Neural progenitor cell (in vitro differentiated cells): ENCODE measurements around the gene CDK13.

ENCODE experiments used
- EZH2phosphoT487 ChIP-seq: fragments of 200-600 bp; sonication (generic); IDR thresholded peaks from 2 replicates; pipeline ENCODE4 v1.6.1; 2017; ENCODE audit warnings: antibody characterized with exemption
- TF ChIP-seq, protein P1 (sequence below): fragments of 200-600 bp; sonication (generic); IDR thresholded peaks from 2 replicates; pipeline ENCODE4 v1.5.1; 2017; ENCODE audit warnings: antibody characterized with exemption, mild to moderate bottlenecking

DNA sequence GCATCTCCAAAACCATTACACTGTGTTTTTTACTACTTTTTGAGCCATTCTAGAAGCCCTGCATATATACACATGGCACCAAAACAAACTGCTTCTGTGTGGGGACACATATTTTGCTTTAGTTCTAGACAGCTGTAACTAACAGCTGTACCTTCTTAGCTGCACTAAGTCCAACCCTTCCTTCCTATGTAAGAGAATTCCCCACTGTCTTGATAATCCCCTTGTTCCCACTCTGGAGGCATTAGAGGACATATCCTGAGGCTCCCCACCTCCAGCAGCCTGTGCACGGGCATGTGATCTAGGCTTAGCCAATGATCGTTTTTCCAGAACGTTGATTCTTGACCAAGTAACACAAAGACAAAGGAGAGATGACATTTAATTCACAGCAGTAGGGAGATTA lies 13.3 kb upstream of the CDK13 start:
- TF ChIP-seq, protein P1, sequence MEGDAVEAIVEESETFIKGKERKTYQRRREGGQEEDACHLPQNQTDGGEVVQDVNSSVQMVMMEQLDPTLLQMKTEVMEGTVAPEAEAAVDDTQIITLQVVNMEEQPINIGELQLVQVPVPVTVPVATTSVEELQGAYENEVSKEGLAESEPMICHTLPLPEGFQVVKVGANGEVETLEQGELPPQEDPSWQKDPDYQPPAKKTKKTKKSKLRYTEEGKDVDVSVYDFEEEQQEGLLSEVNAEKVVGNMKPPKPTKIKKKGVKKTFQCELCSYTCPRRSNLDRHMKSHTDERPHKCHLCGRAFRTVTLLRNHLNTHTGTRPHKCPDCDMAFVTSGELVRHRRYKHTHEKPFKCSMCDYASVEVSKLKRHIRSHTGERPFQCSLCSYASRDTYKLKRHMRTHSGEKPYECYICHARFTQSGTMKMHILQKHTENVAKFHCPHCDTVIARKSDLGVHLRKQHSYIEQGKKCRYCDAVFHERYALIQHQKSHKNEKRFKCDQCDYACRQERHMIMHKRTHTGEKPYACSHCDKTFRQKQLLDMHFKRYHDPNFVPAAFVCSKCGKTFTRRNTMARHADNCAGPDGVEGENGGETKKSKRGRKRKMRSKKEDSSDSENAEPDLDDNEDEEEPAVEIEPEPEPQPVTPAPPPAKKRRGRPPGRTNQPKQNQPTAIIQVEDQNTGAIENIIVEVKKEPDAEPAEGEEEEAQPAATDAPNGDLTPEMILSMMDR = no peak
- TF ChIP-seq EZH2phosphoT487 = no peak
